Activated CD8-positive, alpha-beta T cell treated with anti-CD3 and anti-CD28 coated beads, Interleukin-2, amount 10 ng/mL, durations not matched to agents 7 days and 5 days (primary cell): ENCODE data around the gene CABP2. TPM values are rescaled to one million over a fixed set of nuclear protein-coding genes. Genes with fewer than 3 reads are reported as not detected.
"Not testable (repeated sequence)": the region's sequence is repeated elsewhere in the genome, so short reads cannot be mapped to it uniquely, and the experiment has no call there.

Source experiments
- ATAC-seq: fragments of 150-1000 bp; cut with Tn5 transposase; one replicate; pipeline ENCODE4 v1.10.0; 2021; ENCODE audit warnings: moderate library complexity
- CTCF ChIA-PET: fragments of 350-600 bp; sonication (Branson Sonifier 250); formaldehyde crosslinking; loops from one replicate; lab custom pipeline; 2021; ENCODE audit warnings: antibody characterized with exemption; lab: Charles Lee
- POLR2A ChIA-PET: fragments of 350-600 bp; sonication (Branson Sonifier 250); formaldehyde crosslinking; loops from one replicate; lab custom pipeline; 2021; ENCODE audit warnings: antibody characterized with exemption; lab: Charles Lee
- DNase-seq: peaks from one replicate; pipeline ENCODE4 v3.0.0-alpha.2; 2020
- H3K27ac Mint-ChIP-seq: one replicate; pipeline ENCODE4 v1.8.0; 2021; ENCODE audit warnings: mild to moderate bottlenecking, mixed read lengths
- H3K27me3 Mint-ChIP-seq: one replicate; pipeline ENCODE4 v1.8.0; 2021; ENCODE audit warnings: low read depth, mixed read lengths
- H3K36me3 Mint-ChIP-seq: one replicate; pipeline ENCODE4 v1.8.0; 2021; ENCODE audit warnings: low read depth, mixed read lengths
- H3K4me1 Mint-ChIP-seq: one replicate; pipeline ENCODE4 v1.8.0; 2021; ENCODE audit warnings: low read depth, mixed read lengths
- H3K4me3 Mint-ChIP-seq: one replicate; pipeline ENCODE4 v1.8.0; 2021; ENCODE audit warnings: mild to moderate bottlenecking, mixed read lengths
- H3K9me3 Mint-ChIP-seq: one replicate; pipeline ENCODE4 v1.8.0; 2022; ENCODE audit warnings: mixed read lengths; ENCODE audit not compliant: insufficient read depth
- total RNA-seq, 2 experiments: library from RNA; stranded (reverse); gene quantifications; one replicate each; pipeline ENCODE4 v1.2.3, GENCODE V29; 2021

CABP2 gene
- total RNA-seq, 2 experiments from 2014 or later: not detected

DNA sequence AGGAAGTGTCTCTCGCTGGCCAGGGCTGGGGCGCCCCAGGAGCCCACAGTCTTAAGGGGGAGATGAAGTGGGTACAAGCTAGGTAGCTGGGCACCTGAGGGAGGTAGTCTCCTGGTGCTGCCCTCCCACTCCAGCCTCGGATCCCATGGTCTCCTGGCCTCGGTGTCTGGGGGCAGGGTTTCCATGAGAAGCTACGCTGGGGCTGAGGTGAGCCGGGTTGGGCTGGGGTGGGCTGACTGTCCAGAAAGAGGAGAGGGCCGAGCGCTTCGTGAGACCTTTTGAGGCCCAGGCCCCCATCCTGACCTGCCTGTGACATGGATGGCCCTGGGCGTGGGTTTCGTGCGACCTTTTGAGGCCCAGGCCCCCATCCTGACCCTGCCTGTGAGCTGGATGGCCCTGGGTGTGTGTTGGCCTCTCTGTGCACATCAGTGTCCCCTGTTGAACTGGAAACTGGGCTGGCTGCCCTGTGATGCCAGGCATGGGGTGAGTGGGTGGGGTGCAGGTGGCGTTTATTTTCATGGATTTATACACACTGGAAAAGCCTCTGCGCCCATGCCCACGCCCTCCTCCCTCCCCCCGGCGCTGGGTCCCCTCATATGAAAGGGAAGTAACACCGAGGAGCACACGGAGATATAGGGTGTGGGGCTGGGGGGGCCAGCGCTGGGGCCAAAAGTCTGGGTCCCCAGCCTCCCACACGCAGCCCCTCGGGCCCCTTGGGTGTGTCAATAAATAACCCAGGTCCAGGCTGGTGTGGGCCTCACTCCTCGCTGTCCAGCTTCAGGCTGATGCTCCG, 31.8 kb downstream of the CABP2 start:
- no peak for ATAC-seq
- CTCF ChIA-PET: interaction anchor here (0.7 to 1.5 kb wide), 2 partner anchors 10 to 90 kb away, joined by 3 to 4 read pairs; partner anchors contain the start of gene PPP1CA

DNA sequence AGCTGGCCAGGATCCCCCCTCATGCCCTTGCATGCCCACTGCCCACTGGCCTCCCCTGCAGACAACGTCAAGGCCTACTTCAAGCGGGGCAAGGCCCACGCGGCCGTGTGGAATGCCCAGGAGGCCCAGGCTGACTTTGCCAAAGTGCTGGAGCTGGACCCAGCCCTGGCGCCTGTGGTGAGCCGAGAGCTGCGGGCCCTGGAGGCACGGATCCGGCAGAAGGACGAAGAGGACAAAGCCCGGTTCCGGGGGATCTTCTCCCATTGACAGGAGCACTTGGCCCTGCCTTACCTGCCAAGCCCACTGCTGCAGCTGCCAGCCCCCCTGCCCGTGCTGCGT, 32.5 kb downstream of the CABP2 start:
- CTCF ChIA-PET: interaction anchor here (0.9 to 1.5 kb wide), 2 partner anchors 10 to 123 kb away, joined by 3 to 4 read pairs; no protein-coding TSS in a partner anchor
- peaks cover 58% of the 10 kb centered on the region for H3K36me3 Mint-ChIP-seq
- H3K4me3 Mint-ChIP-seq: no peak overlapping the region
- DNase-seq (no peak), ATAC-seq (no peak)
- POLR2A ChIA-PET: interaction anchor here (0.7 kb wide), 1 partner anchor 137 kb away, joined by 3 read pairs; the partner anchor contains the start of gene POLD4
- H3K27ac Mint-ChIP-seq: no peak overlapping the region
- H3K4me1 Mint-ChIP-seq: peaks cover 35% of the 10 kb centered on the region
- no peaks in the 10 kb centered on the region for H3K9me3 Mint-ChIP-seq
- H3K27me3 Mint-ChIP-seq: no peaks in the 10 kb centered on the region

More for the DNA sequence above, 31.8 kb downstream of the CABP2 start:
- POLR2A ChIA-PET: interaction anchor here (0.6 to 2.5 kb wide), 5 partner anchors 7 to 138 kb away, joined by 3 to 7 read pairs (median 3); partner anchors contain the start of gene POLD4
- Mint-ChIP-seq H3K9me3 (no peaks in the 10 kb centered on the region), H3K4me1 (peaks cover 27% of the 10 kb centered on the region), H3K4me3 (no peak overlapping the region), H3K36me3 (peaks cover 55% of the 10 kb centered on the region), H3K27me3 (no peaks in the 10 kb centered on the region), H3K27ac (no peak overlapping the region)
- DNase-seq: no peak

DNA sequence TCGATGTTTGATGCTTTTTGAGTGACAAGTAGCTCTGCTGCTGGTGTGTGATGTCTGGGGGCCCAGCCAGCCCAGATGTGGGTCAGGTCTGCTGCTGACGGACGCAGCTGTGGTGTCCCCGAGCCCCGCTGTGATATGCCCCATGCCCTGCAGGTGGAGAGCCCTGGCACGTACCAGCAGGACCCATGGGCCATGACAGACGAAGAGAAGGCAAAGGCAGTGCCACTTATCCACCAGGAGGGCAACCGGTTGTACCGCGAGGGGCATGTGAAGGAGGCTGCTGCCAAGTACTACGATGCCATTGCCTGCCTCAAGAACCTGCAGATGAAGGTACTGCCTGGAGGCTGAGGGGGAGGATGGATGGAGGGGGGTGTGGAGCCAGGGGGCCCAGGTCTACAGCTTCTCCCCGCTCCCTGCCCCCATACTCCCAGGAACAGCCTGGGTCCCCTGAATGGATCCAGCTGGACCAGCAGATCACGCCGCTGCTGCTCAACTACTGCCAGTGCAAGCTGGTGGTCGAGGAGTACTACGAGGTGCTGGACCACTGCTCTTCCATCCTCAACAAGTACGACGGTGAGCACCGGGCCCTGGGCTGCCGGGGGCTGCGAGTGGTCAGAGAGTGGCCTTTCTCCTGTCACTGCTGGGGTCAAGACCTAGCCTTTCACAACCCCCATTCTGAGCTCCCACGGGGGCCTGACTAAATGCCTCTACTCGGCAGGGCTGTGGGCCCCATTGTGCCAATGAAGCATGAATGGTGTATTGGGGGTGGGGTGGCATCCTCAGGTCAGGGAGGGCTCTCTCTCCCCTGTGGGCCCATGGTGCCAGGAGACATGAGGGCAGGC, 33.1 kb downstream of the CABP2 start:
- H3K4me1 Mint-ChIP-seq: peaks cover 37% of the 10 kb centered on the region
- H3K9me3 Mint-ChIP-seq: no peaks in the 10 kb centered on the region
- H3K36me3 Mint-ChIP-seq: peaks cover 60% of the 10 kb centered on the region
- H3K27me3 Mint-ChIP-seq: no peaks in the 10 kb centered on the region
- H3K27ac Mint-ChIP-seq: peak overlapping the region; percentile 57
- POLR2A ChIA-PET: interaction anchor here (0.7 kb wide), 1 partner anchor 137 kb away, joined by 3 read pairs; the partner anchor contains the start of gene POLD4
- H3K4me3 Mint-ChIP-seq: no peak overlapping the region
- ATAC-seq (no peak), DNase-seq (no peak)
- CTCF ChIA-PET: interaction anchor here (0.8 to 0.9 kb wide), 2 partner anchors 22 to 124 kb away, joined by 3 read pairs; no protein-coding TSS in a partner anchor

DNA sequence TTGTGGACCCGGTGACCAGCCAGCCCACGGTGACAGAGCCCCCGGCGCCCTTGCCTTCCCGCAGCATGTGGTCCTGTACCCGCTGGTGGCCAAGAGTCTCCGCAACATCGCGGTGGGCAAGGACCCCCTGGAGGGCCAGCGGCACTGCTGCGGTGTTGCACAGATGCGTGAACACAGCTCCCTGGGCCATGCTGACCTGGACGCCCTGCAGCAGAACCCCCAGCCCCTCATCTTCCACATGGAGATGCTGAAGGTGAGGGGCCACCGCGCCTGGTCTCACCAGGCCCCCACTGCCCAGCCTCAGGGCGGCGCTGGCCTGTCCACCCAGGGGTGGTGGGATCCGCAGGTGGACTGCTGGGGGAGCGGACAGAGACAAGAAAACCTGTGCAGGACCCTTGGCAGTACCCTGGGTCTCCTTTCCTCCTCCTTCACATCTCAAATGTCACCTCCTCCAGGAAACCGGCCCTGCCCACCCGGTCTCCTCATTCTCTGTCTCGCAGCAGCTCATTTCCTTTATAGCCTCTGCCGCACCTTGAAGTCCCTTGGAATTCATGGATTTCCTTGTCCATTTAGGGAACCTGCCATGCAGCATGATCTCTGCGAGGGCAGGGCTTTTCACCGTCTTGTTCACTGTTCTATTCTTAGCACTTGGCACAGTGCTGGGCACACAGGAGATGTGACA, 33.9 kb downstream of the CABP2 start:
- CTCF ChIA-PET: interaction anchor here (0.8 to 1.0 kb wide), 2 partner anchors 10 to 21 kb away, joined by 3 read pairs; no protein-coding TSS in a partner anchor
- H3K9me3 Mint-ChIP-seq: no peaks in the 10 kb centered on the region
- H3K4me1 Mint-ChIP-seq: peaks cover 45% of the 10 kb centered on the region
- ATAC-seq: no peak
- peaks cover 64% of the 10 kb centered on the region for H3K36me3 Mint-ChIP-seq
- H3K4me3 Mint-ChIP-seq: no peak overlapping the region
- H3K27ac Mint-ChIP-seq: peak overlapping the region; percentile 57
- no peak for DNase-seq
- no peaks in the 10 kb centered on the region for H3K27me3 Mint-ChIP-seq
- POLR2A ChIA-PET: interaction anchor here (0.6 to 1.0 kb wide), 2 partner anchors 16 to 51 kb away, joined by 3 to 4 read pairs; partner anchors contain the start of genes PITPNM1 and PTPRCAP

GRCh38 chr11:67486481-67487195, 36.6 kb downstream of the CABP2 start:
- Mint-ChIP-seq H3K4me3 (peak overlapping the region; percentile 93), H3K27me3 (no peaks in the 10 kb centered on the region), H3K36me3 (peaks cover 64% of the 10 kb centered on the region), H3K9me3 (no peaks in the 10 kb centered on the region), H3K27ac (peak overlapping the region; percentile 99), H3K4me1 (peaks cover 64% of the 10 kb centered on the region)
- POLR2A ChIA-PET: interaction anchor here (1.0 to 5.0 kb wide), 9 partner anchors 11 to 246 kb away, joined by 3 to 84 read pairs (median 7); partner anchors contain the start of genes CDK2AP2, PITPNM1, PPP1CA and PTPRCAP
- DNase-seq (no peak), ATAC-seq (no peak)
- CTCF ChIA-PET: interaction anchor here (1.0 to 1.2 kb wide), 3 partner anchors 12 to 49 kb away, joined by 3 to 5 read pairs (median 4); partner anchors contain the start of genes PITPNM1 and PTPRCAP

GRCh38 chr11:67485873-67486361, 37.3 kb downstream of the CABP2 start:
- Mint-ChIP-seq H3K27ac (peak overlapping the region; percentile 99), H3K4me1 (peaks cover 64% of the 10 kb centered on the region), H3K36me3 (peaks cover 61% of the 10 kb centered on the region), H3K4me3 (peak overlapping the region; percentile 93)
- DNase-seq: peak; percentile 81
- ChIA-PET CTCF (interaction anchor here (1.0 to 2.5 kb wide), 5 partner anchors 11 to 135 kb away, joined by 3 to 6 read pairs (median 4); partner anchors contain the start of genes PITPNM1 and PTPRCAP), POLR2A (interaction anchor here (1.0 to 5.0 kb wide), 9 partner anchors 7 to 83 kb away, joined by 3 to 84 read pairs (median 7); partner anchors contain the start of genes CDK2AP2, PITPNM1, PPP1CA and PTPRCAP)
- ATAC-seq, H3K9me3 Mint-ChIP-seq, H3K27me3 Mint-ChIP-seq: not testable (repeated sequence)

DNA sequence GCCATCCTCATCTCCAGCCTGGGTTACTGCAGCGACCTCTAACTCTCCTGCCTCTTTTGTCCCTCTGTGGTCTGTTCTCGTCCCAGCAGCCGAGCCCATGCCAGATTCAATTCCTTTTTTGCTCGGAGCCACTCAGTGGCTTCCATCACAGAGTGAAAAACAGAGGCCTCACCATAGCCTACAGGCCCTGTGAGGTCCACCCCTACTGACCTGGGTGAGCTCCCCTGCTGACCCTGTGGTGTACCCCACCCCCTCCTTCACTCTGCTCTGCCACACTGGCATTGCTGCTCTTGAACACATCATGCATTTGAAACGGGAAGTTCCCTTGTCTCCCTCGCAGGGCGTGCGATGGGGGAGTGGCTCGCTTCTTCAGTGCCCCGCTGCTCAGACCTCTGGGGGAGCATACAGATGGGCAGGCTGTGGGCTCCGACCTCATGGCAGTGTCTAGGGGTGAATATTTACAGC, 38.4 kb downstream of the CABP2 start:
- Mint-ChIP-seq H3K4me3 (peak overlapping the region; percentile 93), H3K36me3 (peaks cover 56% of the 10 kb centered on the region), H3K27me3 (peaks cover 2% of the 10 kb centered on the region), H3K4me1 (peaks cover 64% of the 10 kb centered on the region), H3K27ac (peak overlapping the region; percentile 99), H3K9me3 (no peaks in the 10 kb centered on the region)
- ATAC-seq (peak; percentile 7), DNase-seq (peak; percentile 77)
- ChIA-PET POLR2A (interaction anchor here (0.6 to 5.0 kb wide), 16 partner anchors 8 to 245 kb away, joined by 3 to 84 read pairs (median 6); partner anchors contain the start of genes CDK2AP2, PITPNM1, PPP1CA and PTPRCAP), CTCF (interaction anchor here (1.2 to 2.9 kb wide), 4 partner anchors 19 to 134 kb away, joined by 3 to 9 read pairs (median 5); partner anchors contain the start of gene PITPNM1)

DNA sequence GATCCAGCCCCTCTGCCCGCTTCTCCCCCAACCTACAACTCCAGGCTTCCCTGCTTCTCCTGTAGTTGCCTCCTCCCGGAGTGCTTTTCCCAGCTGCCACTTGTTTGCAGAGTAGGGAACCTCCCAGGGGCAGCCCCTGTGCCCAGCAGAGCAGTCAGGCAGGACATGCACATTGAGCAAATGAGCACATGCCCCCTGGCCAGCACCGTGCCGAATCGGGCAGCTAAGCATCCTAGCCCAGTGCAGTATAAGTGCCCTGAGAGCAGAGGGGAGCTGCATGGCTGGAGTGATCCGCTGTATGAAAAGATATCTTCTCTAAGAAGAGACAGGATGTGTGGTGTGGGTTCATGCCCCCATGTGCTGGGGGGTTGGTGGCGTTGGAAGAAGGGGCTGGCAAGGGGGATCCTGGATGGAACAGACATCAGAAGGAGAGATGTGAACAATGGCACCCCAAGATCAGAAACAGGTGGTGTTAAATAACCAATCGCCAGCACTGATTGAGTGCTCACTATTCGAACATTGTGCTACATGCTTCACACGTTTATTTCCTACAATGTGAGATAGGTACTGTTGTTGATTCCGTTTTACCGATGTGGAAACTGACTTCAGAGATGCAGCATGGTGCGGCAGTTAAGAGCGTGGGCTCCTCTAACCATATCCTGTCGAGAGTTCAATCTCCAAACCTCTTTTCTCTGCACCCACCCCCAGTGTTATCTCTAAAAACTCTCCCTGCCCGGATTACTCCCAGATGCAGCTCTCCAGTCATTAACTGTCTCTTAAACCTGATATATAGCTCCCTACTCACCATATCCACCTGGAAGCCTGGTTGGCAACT, 39.2 kb downstream of the CABP2 start:
- peaks cover 51% of the 10 kb centered on the region for H3K36me3 Mint-ChIP-seq
- DNase-seq: peak; percentile 69
- POLR2A ChIA-PET: interaction anchor here (0.6 to 5.0 kb wide), 17 partner anchors 9 to 244 kb away, joined by 3 to 84 read pairs (median 5); partner anchors contain the start of genes CDK2AP2, GPR152, PITPNM1 and PPP1CA
- no peaks in the 10 kb centered on the region for H3K9me3 Mint-ChIP-seq
- H3K27me3 Mint-ChIP-seq: peaks cover 5% of the 10 kb centered on the region
- H3K4me3 Mint-ChIP-seq: peak overlapping the region; percentile 93
- CTCF ChIA-PET: interaction anchor here (0.6 to 2.9 kb wide), 5 partner anchors 15 to 133 kb away, joined by 3 to 9 read pairs (median 3); partner anchors contain the start of genes PITPNM1 and TMEM134
- H3K4me1 Mint-ChIP-seq: peaks cover 59% of the 10 kb centered on the region
- peak; percentile 28 for ATAC-seq
- peak overlapping the region; percentile 99 for H3K27ac Mint-ChIP-seq
